PFSK-1 (cell line): Measurements from ENCODE around the gene YIPF1. TPM values are rescaled to one million over a fixed set of nuclear protein-coding genes. Genes with fewer than 3 reads are reported as not detected.

Source experiments
- FOXP2 ChIP-seq: optimal IDR thresholded peaks from 2 replicates; pipeline ENCODE3; 2011; ENCODE audit warnings: borderline replicate concordance, control low read depth, inconsistent platforms; ENCODE audit not compliant: insufficient read depth; ENCODE audit errors: extremely low read length, extremely low read depth
- POLR2AphosphoS5 ChIP-seq: IDR thresholded peaks from 2 replicates; pipeline ENCODE4 v1.6.1; 2012; ENCODE audit warnings: low read depth, mild to moderate bottlenecking, control low read depth, low read length, moderate library complexity
- SIN3A ChIP-seq: IDR thresholded peaks from 2 replicates; pipeline ENCODE4 v1.6.1; 2012; ENCODE audit warnings: mild to moderate bottlenecking, low read length, moderate library complexity, borderline replicate concordance; ENCODE audit not compliant: insufficient read depth
- TAF1 ChIP-seq: IDR thresholded peaks from 2 replicates; pipeline ENCODE4 v1.6.1; 2012; ENCODE audit warnings: low read length, control low read depth, borderline replicate concordance; ENCODE audit not compliant: insufficient read depth
- polyA plus RNA-seq: library from polyadenylated mRNA; unstranded; fragments of >200 nt; gene quantifications from one replicate; pipeline ENCODE4 v1.2.1, GENCODE V29; 2012; ENCODE audit warnings: low read depth, missing spikeins; ENCODE audit not compliant: insufficient read length
- TF ChIP-seq, protein P1 (sequence below), 2 experiments: IDR thresholded peaks; 2 replicates each; pipeline versions ENCODE4 v1.6.1 to v1.8.0; 2011 to 2012; ENCODE audit warnings: low read depth in 2 of 2, low read length in 2 of 2, control low read depth in 1 of 2, inconsistent platforms in 1 of 2, mild to moderate bottlenecking in 1 of 2, moderate library complexity in 1 of 2; ENCODE audit not compliant: insufficient read depth in 1 of 2

The YIPF1 gene
- 17.8 TPM for polyA plus RNA-seq

DNA sequence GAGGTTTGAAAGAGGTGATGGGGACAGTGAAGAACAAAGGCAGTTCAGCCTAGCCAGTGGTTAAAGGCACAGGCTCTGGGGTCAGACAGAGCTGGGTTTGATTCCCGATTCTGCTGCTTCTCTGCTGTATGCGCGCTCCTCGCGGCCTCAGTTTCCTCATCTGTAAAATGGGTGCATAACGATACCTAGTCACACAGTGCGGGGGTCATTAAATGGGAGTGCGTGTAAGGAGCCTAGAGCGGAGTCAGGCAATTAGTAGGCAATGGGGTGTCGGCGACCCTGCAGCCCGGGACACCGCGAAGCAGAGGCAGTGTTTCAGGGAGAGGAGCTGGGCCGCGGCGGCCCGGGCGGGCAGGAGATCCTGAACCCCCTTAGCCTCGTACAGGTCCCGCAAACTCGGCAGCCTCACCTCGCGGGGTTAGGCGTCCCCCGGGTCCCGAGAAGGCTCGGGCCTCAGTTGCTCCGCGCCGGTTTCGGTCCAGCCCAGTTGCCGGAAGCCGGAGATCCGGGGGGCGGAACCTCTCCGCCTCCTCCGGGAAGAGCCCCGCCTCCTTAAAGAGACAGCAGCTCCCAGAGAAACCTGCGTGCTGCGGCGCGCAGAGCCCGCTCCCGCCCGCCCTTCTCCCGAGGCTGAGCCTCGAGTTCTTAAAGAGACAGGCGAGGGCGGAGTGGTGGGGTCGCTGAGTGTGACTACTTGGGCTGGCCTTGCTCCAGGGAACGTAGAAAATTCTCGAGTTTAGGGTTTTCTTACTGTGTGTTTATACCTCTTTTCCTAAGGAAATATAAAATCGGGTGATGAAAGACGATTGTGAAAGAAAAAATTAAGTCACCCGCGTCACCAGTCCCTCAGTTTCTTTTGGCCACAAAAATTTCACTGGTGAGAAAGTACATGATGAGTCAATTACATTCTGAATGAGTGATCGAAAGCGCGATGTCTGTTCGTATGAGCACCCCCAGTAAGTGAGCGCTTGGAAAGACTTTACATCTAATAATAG is at the start of gene YIPF1:
YIPF1 (minus strand) TSS at position 494 of the 995 bp plus-strand sequence. CDS start 860 bp downstream, outside the sequence.
- TF ChIP-seq TAF1: no peak; the same call in 1 of the 2 replicates
- TF ChIP-seq FOXP2: no peak
- TF ChIP-seq, protein P1, sequence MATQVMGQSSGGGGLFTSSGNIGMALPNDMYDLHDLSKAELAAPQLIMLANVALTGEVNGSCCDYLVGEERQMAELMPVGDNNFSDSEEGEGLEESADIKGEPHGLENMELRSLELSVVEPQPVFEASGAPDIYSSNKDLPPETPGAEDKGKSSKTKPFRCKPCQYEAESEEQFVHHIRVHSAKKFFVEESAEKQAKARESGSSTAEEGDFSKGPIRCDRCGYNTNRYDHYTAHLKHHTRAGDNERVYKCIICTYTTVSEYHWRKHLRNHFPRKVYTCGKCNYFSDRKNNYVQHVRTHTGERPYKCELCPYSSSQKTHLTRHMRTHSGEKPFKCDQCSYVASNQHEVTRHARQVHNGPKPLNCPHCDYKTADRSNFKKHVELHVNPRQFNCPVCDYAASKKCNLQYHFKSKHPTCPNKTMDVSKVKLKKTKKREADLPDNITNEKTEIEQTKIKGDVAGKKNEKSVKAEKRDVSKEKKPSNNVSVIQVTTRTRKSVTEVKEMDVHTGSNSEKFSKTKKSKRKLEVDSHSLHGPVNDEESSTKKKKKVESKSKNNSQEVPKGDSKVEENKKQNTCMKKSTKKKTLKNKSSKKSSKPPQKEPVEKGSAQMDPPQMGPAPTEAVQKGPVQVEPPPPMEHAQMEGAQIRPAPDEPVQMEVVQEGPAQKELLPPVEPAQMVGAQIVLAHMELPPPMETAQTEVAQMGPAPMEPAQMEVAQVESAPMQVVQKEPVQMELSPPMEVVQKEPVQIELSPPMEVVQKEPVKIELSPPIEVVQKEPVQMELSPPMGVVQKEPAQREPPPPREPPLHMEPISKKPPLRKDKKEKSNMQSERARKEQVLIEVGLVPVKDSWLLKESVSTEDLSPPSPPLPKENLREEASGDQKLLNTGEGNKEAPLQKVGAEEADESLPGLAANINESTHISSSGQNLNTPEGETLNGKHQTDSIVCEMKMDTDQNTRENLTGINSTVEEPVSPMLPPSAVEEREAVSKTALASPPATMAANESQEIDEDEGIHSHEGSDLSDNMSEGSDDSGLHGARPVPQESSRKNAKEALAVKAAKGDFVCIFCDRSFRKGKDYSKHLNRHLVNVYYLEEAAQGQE (IDR thresholded peaks at IDR 0.05; ENCODE audit: insufficient read depth in 1 of 2, low read depth in 2 of 2, low read length in 2 of 2): no peak
- TF ChIP-seq POLR2AphosphoS5: no peak; the same call in 1 of the 2 replicates
- TF ChIP-seq SIN3A: no peak

DNA sequence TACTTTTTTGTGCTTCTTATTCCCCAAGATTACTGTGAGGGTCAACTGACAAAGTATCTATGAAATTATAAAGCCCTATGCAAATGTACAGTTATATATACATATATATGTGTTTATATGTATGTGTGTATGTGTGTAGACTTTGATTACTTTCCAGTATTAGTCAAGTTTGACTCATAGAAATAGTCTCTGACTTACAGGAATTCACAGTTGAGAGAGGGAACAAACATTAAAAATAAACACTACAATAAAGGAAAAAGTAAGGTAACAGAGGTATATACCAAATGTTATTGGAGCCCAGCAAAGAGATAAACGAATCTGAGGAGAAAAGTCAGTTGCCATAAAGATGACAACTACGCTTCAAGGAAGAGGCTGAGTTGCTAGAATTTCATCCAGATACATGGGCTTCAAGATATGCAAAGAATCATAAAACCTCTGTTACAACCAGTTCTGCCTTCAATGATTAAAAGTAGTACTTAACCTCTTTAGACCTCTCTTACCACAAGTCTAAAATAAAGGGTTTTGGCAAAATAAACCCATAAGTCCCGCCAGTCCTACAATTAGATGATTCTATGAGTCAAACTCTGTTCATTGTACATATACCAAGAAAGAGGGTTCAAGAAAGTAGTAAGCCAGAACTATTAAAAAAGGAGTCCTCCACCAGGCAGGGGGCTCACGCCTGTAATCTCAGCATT is 48.7 kb upstream of the YIPF1 start:
- no peak for TF ChIP-seq SIN3A
- no peak for TF ChIP-seq FOXP2
- TF ChIP-seq TAF1: no peak
- TF ChIP-seq, protein P1 (IDR thresholded peaks at IDR 0.05; ENCODE audit: insufficient read depth in 1 of 2, low read depth in 2 of 2, low read length in 2 of 2): no peak
- TF ChIP-seq POLR2AphosphoS5: no peak

DNA sequence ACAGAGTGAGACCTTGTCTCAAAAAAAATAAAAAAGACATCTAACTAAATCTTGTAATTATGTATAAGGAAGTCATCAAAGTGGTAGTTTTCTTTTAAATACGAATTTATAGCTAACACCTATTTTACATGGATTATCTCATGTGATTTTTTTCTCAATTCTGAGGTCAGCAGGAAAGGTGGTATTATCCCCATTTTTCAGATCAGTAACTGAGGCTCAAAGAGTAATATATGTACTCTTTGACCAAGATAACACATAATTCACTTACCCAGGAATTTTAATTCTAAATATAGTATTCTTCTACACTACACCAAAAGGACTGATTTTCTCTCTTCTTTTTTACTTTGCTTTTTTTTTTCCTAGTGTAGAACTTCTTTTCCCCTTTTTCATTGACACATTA is 46.8 kb upstream of the YIPF1 start:
- TF ChIP-seq, protein P1 (IDR thresholded peaks at IDR 0.05; ENCODE audit: insufficient read depth in 1 of 2, low read depth in 2 of 2, low read length in 2 of 2): no peak
- TF ChIP-seq SIN3A (no peak), POLR2AphosphoS5 (no peak), FOXP2 (no peak), TAF1 (no peak)

DNA sequence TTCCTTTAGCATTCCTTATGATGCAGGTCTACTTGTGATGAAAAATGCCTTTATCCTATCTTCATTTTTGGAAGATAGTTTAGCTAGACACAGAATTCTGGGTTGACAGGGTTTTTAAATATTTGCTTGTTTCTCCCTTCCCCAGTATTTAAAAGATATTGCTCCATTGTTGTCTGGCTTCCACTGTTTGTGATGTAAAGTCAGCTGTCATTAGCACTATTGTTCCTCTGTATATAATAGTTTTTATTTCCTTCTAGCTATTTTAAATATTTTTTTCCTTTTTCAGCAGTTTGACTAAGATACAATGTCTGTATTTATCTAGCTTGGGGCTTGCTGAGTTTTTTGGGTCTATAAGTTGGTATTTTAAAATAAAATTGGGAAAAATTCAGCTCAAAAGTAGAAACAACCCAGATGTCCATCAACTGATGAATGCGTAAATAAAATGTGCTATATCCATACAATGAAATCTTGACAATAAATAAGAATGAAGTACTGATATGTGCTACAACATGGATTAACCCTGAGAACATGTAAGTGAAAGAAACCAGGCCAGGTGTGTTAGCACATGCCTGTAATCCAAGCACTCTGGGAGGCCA is 44.7 kb upstream of the YIPF1 start:
- TF ChIP-seq, protein P1 (IDR thresholded peaks at IDR 0.05; ENCODE audit: insufficient read depth in 1 of 2, low read depth in 2 of 2, low read length in 2 of 2): no peak
- TF ChIP-seq TAF1 (no peak), POLR2AphosphoS5 (no peak), SIN3A (no peak), FOXP2 (no peak)
